ENCODE results near the gene PCARE. TPM values are rescaled to one million over a fixed set of nuclear protein-coding genes. Genes with fewer than 3 reads are reported as not detected.

The PCARE gene
- not detected in 2 replicates for total RNA-seq

- no peak for TF ChIP-seq CTCF (IDR thresholded peaks at IDR 0.05; ENCODE audit: insufficient read depth, low read length, poor library complexity, severe bottlenecking)
- Histone ChIP-seq H3K27me3 (ENCODE audit: control insufficient read depth, insufficient read depth, low read length) (peaks cover 2% of the 10 kb centered on the region), H3K36me3 (ENCODE audit: control insufficient read depth, insufficient read depth, low read length) (no peaks in the 10 kb centered on the region), H3K4me3 (ENCODE audit: low read depth, low read length) (no peak within 1 kb of the TSS)
- no peak for DNase-seq (ENCODE audit: low read depth)
Measured at GRCh38 chr2:29074411-29074810, at the start of gene PCARE. PCARE (minus strand) TSS chr2:29074523; CDS start chr2:29074261, 262 bp downstream.

- no peak for DNase-seq (ENCODE audit: low read depth)
- no peak overlapping the region for H3K4me3 ChIP-seq (ENCODE audit: low read depth, low read length)
- H3K36me3 ChIP-seq (ENCODE audit: control insufficient read depth, insufficient read depth, low read length): peaks cover 2% of the 10 kb centered on the region
- H3K27me3 ChIP-seq (ENCODE audit: control insufficient read depth, insufficient read depth, low read length): no peaks in the 10 kb centered on the region
- no peak for TF ChIP-seq CTCF (IDR thresholded peaks at IDR 0.05; ENCODE audit: insufficient read depth, low read length, poor library complexity, severe bottlenecking)
Measured at GRCh38 chr2:29123617-29124349, 49.5 kb upstream of the PCARE start.

DNA sequence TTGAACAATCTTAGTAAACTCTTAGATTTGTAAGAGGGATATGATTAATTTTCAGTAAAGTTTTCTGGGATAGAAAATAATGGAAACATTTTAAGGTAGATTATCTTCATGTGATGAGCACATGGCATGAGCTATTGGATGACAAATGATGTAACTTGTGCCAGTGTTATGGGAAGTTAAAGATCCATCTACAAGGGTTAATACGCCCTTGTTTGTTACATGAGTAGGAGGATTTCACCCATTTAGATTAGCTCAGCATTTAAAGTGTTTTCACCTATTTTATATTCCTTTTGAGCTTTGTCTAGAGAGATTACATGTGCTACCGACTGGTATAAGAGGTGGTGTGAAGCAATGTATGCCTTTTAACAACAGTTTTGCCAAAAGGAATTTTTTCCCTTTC, 46.5 kb upstream of the PCARE start:
- no peak for DNase-seq (ENCODE audit: low read depth)
- no peaks in the 10 kb centered on the region for H3K27me3 ChIP-seq (ENCODE audit: control insufficient read depth, insufficient read depth, low read length)
- peaks cover 2% of the 10 kb centered on the region for H3K36me3 ChIP-seq (ENCODE audit: control insufficient read depth, insufficient read depth, low read length)
- no peak for TF ChIP-seq CTCF (IDR thresholded peaks at IDR 0.05; ENCODE audit: insufficient read depth, low read length, poor library complexity, severe bottlenecking)
- H3K4me3 ChIP-seq (ENCODE audit: low read depth, low read length): no peak overlapping the region

DNA sequence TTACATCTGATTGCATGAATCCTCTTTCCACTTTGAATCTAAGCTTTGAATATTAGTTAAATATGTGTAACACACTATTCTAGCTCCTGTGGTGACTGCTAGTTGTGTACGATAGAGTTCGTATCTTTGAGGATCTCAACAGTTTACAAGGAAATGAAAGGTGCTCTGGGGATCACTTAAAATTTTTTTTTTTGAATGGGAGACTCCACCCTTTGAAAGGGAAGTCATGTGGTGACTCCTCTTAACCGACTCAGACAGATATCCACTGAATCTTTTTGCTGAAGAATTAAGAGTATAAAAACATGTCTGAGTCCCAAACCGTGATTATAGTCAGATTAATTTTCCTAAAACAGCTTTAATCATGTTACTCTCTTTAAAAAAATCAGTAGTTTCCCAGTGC, 44.9 kb upstream of the PCARE start:
- no peaks in the 10 kb centered on the region for H3K27me3 ChIP-seq (ENCODE audit: control insufficient read depth, insufficient read depth, low read length)
- no peak for TF ChIP-seq CTCF (IDR thresholded peaks at IDR 0.05; ENCODE audit: insufficient read depth, low read length, poor library complexity, severe bottlenecking)
- DNase-seq (ENCODE audit: low read depth): no peak
- no peak overlapping the region for H3K4me3 ChIP-seq (ENCODE audit: low read depth, low read length)
- H3K36me3 ChIP-seq (ENCODE audit: control insufficient read depth, insufficient read depth, low read length): no peaks in the 10 kb centered on the region

- H3K27me3 ChIP-seq (ENCODE audit: control insufficient read depth, insufficient read depth, low read length): no peaks in the 10 kb centered on the region
- H3K4me3 ChIP-seq (ENCODE audit: low read depth, low read length): no peak overlapping the region
- no peak for TF ChIP-seq CTCF (IDR thresholded peaks at IDR 0.05; ENCODE audit: insufficient read depth, low read length, poor library complexity, severe bottlenecking)
- no peak for DNase-seq (ENCODE audit: low read depth)
- H3K36me3 ChIP-seq (ENCODE audit: control insufficient read depth, insufficient read depth, low read length): no peaks in the 10 kb centered on the region
Measured at GRCh38 chr2:29117636-29118303, 43.4 kb upstream of the PCARE start.

Measured in kidney epithelial cell (primary cell).